Activated CD4-positive, alpha-beta T cell treated with anti-CD3 and anti-CD28 coated beads, Interleukin-2, amount 10 ng/mL, durations not matched to agents 7 days and 5 days (primary cell): ENCODE measurements around the gene IQSEC3. TPM values are rescaled to one million over a fixed set of nuclear protein-coding genes. Genes with fewer than 3 reads are reported as not detected.

Experiments
- CTCF ChIA-PET: fragments of 350-600 bp; sonication (Branson Sonifier 250); formaldehyde crosslinking; loops from one replicate; lab custom pipeline; 2021; ENCODE audit warnings: antibody characterized with exemption; lab: Charles Lee
- POLR2A ChIA-PET: fragments of 350-600 bp; sonication (Branson Sonifier 250); formaldehyde crosslinking; loops from one replicate; lab custom pipeline; 2021; ENCODE audit warnings: antibody characterized with exemption; lab: Charles Lee
- DNase-seq: peaks from one replicate; pipeline ENCODE4 v3.0.0-alpha.2; 2020
- H3K27ac Mint-ChIP-seq: one replicate; pipeline ENCODE4 v1.8.0; 2021; ENCODE audit warnings: mild to moderate bottlenecking, moderate library complexity, mixed read lengths
- H3K27me3 Mint-ChIP-seq: one replicate; pipeline ENCODE4 v1.8.0; 2021; ENCODE audit warnings: mixed read lengths
- H3K36me3 Mint-ChIP-seq: one replicate; pipeline ENCODE4 v1.8.0; 2021; ENCODE audit warnings: low read depth, mixed read lengths
- H3K4me1 Mint-ChIP-seq: one replicate; pipeline ENCODE4 v1.8.0; 2021; ENCODE audit warnings: mixed read lengths
- H3K4me3 Mint-ChIP-seq: one replicate; pipeline ENCODE4 v1.8.0; 2021; ENCODE audit warnings: mild to moderate bottlenecking, moderate library complexity, mixed read lengths
- H3K9me3 Mint-ChIP-seq: one replicate; pipeline ENCODE4 v1.8.0; 2021; ENCODE audit warnings: mixed read lengths
- total RNA-seq, 2 experiments: library from RNA; stranded (reverse); gene quantifications; one replicate each; pipeline ENCODE4 v1.2.3, GENCODE V29; 2021

Gene IQSEC3
- total RNA-seq, 2 experiments from 2014 or later = not detected

DNA sequence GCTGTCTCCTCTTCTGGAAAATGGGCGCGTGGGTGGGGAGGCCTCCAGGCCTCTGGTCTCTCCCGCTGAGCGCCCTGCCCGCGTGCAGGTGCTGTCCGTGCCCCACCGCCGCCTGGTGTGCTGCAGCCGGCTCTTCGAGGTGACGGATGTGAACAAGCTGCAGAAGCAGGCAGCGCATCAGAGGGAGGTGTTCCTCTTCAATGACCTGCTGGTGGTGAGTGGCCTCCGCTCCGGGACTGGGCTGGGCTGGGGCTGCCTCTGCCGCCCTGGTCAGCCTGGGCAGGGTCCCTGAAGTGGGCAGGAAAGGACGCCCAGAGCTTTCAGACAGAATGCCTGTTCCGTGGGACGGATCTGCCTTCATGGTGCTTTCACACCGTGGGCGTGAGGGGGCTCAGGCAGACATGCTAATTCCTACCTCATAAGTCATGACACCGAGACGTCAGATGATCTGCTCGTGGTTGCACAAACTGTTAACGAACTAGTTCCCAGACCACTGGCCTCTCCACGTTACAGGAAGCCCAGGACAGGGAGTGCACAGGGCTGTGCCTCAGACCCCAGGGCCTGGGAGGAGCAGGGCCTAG lies 96.9 kb downstream of the IQSEC3 start:
- Mint-ChIP-seq H3K9me3 (no peaks in the 10 kb centered on the region), H3K4me1 (peaks cover 3% of the 10 kb centered on the region), H3K4me3 (no peak overlapping the region), H3K27me3 (no peaks in the 10 kb centered on the region), H3K27ac (no peak overlapping the region), H3K36me3 (no peaks in the 10 kb centered on the region)
- POLR2A ChIA-PET = no interaction called here
- no peak for DNase-seq
- CTCF ChIA-PET = no interaction called here

DNA sequence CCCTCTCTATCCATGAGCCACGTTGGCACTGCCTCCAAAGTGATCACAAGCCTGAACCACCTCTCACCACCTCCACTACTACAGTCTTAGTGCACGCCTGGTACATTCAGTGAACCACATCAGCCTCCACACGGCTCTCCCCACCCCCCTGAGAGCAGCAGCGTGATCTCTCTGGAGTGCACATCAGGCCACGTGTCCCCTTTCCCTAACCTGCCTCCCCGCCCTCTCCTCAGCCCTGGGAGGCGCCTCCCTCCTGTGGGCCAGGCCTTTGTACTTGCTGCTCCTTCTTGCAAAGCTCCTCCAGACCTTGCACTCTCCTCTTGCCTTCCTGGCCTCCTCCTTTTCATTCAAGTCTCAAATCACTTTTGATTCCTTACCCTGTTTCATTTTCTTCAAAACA lies 97.6 kb downstream of the IQSEC3 start:
- H3K36me3 Mint-ChIP-seq = no peaks in the 10 kb centered on the region
- CTCF ChIA-PET = no interaction called here
- H3K4me1 Mint-ChIP-seq = peaks cover 10% of the 10 kb centered on the region
- H3K4me3 Mint-ChIP-seq = no peak overlapping the region
- DNase-seq = no peak
- POLR2A ChIA-PET = no interaction called here
- no peaks in the 10 kb centered on the region for H3K27me3 Mint-ChIP-seq
- H3K9me3 Mint-ChIP-seq = no peaks in the 10 kb centered on the region
- H3K27ac Mint-ChIP-seq = no peak overlapping the region

- Mint-ChIP-seq H3K36me3 (no peaks in the 10 kb centered on the region), H3K27me3 (no peaks in the 10 kb centered on the region), H3K9me3 (no peaks in the 10 kb centered on the region), H3K27ac (no peak overlapping the region), H3K4me3 (no peak overlapping the region), H3K4me1 (peaks cover 16% of the 10 kb centered on the region)
- DNase-seq = no peak
- CTCF ChIA-PET = no interaction called here
- POLR2A ChIA-PET = no interaction called here
Observed at GRCh38 chr12:165862-166368, 99.3 kb downstream of the IQSEC3 start.

GRCh38 chr12:166425-167075 lies 100.0 kb downstream of the IQSEC3 start:
- peaks cover 16% of the 10 kb centered on the region for H3K4me1 Mint-ChIP-seq
- no peak for DNase-seq
- ChIA-PET POLR2A (no interaction called here), CTCF (no interaction called here)
- no peak overlapping the region for H3K27ac Mint-ChIP-seq
- no peaks in the 10 kb centered on the region for H3K27me3 Mint-ChIP-seq
- no peaks in the 10 kb centered on the region for H3K9me3 Mint-ChIP-seq
- H3K4me3 Mint-ChIP-seq = no peak overlapping the region
- H3K36me3 Mint-ChIP-seq = no peaks in the 10 kb centered on the region

- H3K27ac Mint-ChIP-seq = no peak overlapping the region
- H3K4me3 Mint-ChIP-seq = no peak overlapping the region
- no peak for DNase-seq
- no peaks in the 10 kb centered on the region for H3K36me3 Mint-ChIP-seq
- ChIA-PET POLR2A (no interaction called here), CTCF (no interaction called here)
- H3K9me3 Mint-ChIP-seq = no peaks in the 10 kb centered on the region
- peaks cover 16% of the 10 kb centered on the region for H3K4me1 Mint-ChIP-seq
- H3K27me3 Mint-ChIP-seq = no peaks in the 10 kb centered on the region
Observed at GRCh38 chr12:167959-168600, 101.5 kb downstream of the IQSEC3 start.

DNA sequence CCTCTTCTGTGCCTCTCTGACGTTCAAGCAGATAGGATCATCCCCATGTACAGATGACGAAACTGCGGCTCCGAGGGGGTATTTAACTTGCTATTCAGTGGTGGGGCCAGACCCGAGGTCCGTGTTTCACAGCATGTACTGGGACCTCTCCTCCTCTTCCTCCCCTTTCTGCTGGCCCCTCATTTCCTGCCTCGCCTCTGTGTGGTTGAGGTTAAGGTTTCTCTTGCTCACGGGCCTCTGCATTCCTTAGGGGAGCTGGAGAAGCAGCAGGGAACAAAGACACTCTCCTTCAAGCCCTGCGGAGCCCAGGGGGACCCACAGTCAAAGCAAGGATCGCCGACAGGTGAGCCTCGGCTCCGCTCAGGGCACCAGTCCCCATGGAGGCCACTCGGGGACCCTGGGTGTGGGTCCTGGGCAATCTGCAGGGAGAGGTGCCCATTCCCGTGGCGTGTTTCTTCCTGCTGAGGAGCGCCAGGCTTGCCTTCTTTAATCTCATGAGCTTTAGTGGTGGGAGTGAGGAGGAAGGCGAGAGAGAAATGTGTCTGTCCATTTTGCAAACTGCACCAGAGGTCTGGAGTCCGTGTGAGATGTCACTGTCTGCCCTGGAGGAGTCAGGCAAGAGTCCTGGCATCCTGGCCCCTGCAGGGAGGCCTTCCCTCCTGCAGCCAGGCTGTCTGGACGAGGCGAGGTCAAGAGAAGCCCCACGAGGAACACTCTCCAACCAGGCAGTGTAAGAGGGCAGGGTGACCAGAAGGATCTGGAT lies 102.4 kb downstream of the IQSEC3 start:
- H3K27me3 Mint-ChIP-seq = no peaks in the 10 kb centered on the region
- ChIA-PET POLR2A (no interaction called here), CTCF (no interaction called here)
- H3K4me1 Mint-ChIP-seq = peaks cover 16% of the 10 kb centered on the region
- H3K4me3 Mint-ChIP-seq = no peak overlapping the region
- no peaks in the 10 kb centered on the region for H3K9me3 Mint-ChIP-seq
- no peak overlapping the region for H3K27ac Mint-ChIP-seq
- H3K36me3 Mint-ChIP-seq = no peaks in the 10 kb centered on the region
- no peak for DNase-seq

- POLR2A ChIA-PET = no interaction called here
- H3K9me3 Mint-ChIP-seq = no peaks in the 10 kb centered on the region
Observed at GRCh38 chr12:169528-170370, 103.2 kb downstream of the IQSEC3 start.

GRCh38 chr12:170371-171225 lies 104.0 kb downstream of the IQSEC3 start:
- ChIA-PET CTCF (no interaction called here), POLR2A (no interaction called here)
- peak overlapping the region; percentile 61 for H3K27ac Mint-ChIP-seq
- no peaks in the 10 kb centered on the region for H3K9me3 Mint-ChIP-seq
- DNase-seq = no peak
- H3K4me1 Mint-ChIP-seq = peaks cover 16% of the 10 kb centered on the region
- H3K36me3 Mint-ChIP-seq = no peaks in the 10 kb centered on the region
- H3K27me3 Mint-ChIP-seq = no peaks in the 10 kb centered on the region
- H3K4me3 Mint-ChIP-seq = no peak overlapping the region

More at GRCh38 chr12:169528-170370, 103.2 kb downstream of the IQSEC3 start:
- H3K4me3 Mint-ChIP-seq = no peak overlapping the region
- H3K27ac Mint-ChIP-seq = no peak overlapping the region
- CTCF ChIA-PET = no interaction called here
- no peak for DNase-seq
- H3K36me3 Mint-ChIP-seq = no peaks in the 10 kb centered on the region
- peaks cover 16% of the 10 kb centered on the region for H3K4me1 Mint-ChIP-seq
- H3K27me3 Mint-ChIP-seq = no peaks in the 10 kb centered on the region

- Mint-ChIP-seq H3K27me3 (no peaks in the 10 kb centered on the region), H3K27ac (no peak overlapping the region), H3K4me1 (peaks cover 16% of the 10 kb centered on the region), H3K36me3 (no peaks in the 10 kb centered on the region), H3K9me3 (no peaks in the 10 kb centered on the region), H3K4me3 (no peak overlapping the region)
- POLR2A ChIA-PET = no interaction called here
- no peak for DNase-seq
- CTCF ChIA-PET = interaction anchor here (0.9 kb wide), 1 partner anchor 41 kb away, joined by 3 read pairs; no protein-coding TSS in a partner anchor
Observed at GRCh38 chr12:171276-171675, 104.7 kb downstream of the IQSEC3 start.

DNA sequence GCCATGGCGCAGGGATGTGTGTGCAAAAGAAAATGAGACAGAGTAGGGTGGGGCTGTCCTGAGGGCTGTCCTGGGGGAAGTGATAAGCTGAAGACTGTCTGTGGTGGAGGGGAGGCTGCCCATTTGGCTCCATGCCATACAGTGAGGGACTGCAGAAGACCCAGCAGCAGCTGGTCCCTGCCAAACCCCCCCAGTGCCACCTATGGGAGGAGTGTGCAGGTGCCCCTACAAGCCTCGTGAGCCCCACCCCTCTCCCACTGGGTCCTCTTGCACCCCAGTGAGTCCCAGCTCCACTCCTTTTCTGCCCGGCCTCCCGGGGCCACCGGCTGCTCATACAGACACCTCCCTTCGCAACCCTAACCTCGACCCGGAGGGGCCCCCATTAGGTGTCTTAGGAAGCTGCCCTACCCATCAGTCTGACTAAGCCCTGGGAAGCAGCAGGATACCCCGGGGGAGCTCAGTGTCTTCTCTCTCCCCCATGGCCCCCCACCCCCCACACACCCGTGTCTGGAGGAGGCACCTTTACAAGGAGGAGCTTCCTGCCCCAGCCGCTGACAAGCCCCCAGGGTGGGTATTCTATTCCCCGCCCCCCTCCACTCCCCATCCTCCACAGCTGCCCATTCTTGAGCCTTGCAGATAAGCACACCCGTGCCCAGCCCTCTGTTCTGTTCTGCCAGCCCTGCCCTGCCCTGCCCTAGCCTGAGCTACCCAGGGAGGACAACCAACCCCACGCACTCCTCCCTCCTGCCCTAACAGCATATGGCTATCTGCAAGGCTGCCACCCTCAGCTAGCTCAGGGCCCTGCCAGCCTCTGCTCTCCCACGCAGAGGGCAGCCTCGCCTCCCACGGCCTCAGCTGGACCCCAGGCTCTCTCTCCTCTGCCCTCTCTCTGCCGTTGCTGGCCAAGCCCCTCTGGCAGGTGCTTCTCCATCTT lies 105.4 kb downstream of the IQSEC3 start:
- Mint-ChIP-seq H3K9me3 (no peaks in the 10 kb centered on the region), H3K4me3 (no peak overlapping the region), H3K27me3 (no peaks in the 10 kb centered on the region), H3K36me3 (no peaks in the 10 kb centered on the region), H3K27ac (no peak overlapping the region), H3K4me1 (peaks cover 16% of the 10 kb centered on the region)
- CTCF ChIA-PET = interaction anchor here (0.9 kb wide), 1 partner anchor 40 kb away, joined by 3 read pairs; no protein-coding TSS in a partner anchor
- no peak for DNase-seq
- POLR2A ChIA-PET = interaction anchor here (0.6 kb wide), 1 partner anchor 61 kb away, joined by 3 read pairs; no protein-coding TSS in a partner anchor

DNA sequence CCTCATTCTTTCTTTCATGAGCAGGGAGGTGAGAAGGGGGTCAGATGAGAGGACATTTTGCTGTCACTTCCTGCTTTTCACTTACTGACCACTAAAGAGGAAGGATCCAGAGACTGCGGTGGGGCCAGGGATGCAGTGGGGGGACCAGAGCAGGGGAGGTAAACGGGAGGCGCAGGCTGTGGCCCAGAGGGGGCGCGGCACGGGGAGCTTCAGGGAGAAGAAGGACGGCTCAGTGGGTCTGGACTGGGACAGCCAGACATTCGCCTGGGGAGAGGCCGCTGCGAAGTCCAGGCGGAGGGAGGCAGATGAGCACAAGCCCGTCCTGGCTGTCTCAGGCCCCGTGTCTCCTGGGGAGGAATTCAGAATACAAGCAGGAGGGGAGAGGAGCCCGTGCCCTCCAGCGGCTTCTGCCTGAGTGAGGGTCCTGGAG lies 106.2 kb downstream of the IQSEC3 start:
- Mint-ChIP-seq H3K4me1 (peaks cover 16% of the 10 kb centered on the region), H3K9me3 (no peaks in the 10 kb centered on the region), H3K4me3 (no peak overlapping the region), H3K27me3 (no peaks in the 10 kb centered on the region), H3K27ac (no peak overlapping the region), H3K36me3 (no peaks in the 10 kb centered on the region)
- POLR2A ChIA-PET = no interaction called here
- no peak for DNase-seq
- CTCF ChIA-PET = no interaction called here
